Measurements from ENCODE around the gene KCNN3. TPM values are rescaled to one million over a fixed set of nuclear protein-coding genes. Genes with fewer than 3 reads are reported as not detected.

The KCNN3 gene
- total RNA-seq, 4 donors from 2014 or later = 0.21 to 0.78 (median 0.26) TPM

GRCh38 chr1:154874465-154874864, 4.4 kb upstream of the KCNN3 start:
- Histone ChIP-seq H3K27ac (no peak overlapping the region), H3K36me3 (no peaks in the 10 kb centered on the region), H3K4me1 (peaks cover 0 to 17% (median 8%) of the 10 kb centered on the region in 4 donors), H3K4me3 (no peak overlapping the region), H3K27me3 (peaks cover 0 to 20% of the 10 kb centered on the region in 2 donors), H3K9me3 (no peaks in the 10 kb centered on the region)
- TF ChIP-seq POLR2A (IDR thresholded peaks at IDR 0.05) = no peak
- TF ChIP-seq CTCF (IDR thresholded peaks at IDR 0.05) = no peak
- no peak for TF ChIP-seq EP300 (IDR thresholded peaks at IDR 0.05)
- WGBS, 2 donors = 79 to 85% methylated on average over 5 of the region's 5 CpGs
- DNase-seq (ENCODE audit: low spot score in 2 of 2) = no peak

GRCh38 chr1:154873321-154873950, 3.4 kb upstream of the KCNN3 start:
- Histone ChIP-seq H3K36me3 (no peaks in the 10 kb centered on the region), H3K9me3 (no peaks in the 10 kb centered on the region), H3K4me1 (peaks cover 0 to 25% (median 13%) of the 10 kb centered on the region in 4 donors), H3K27ac (no peak overlapping the region), H3K27me3 (peaks cover 0 to 27% of the 10 kb centered on the region in 2 donors), H3K4me3 (no peak overlapping the region)
- TF ChIP-seq CTCF (IDR thresholded peaks at IDR 0.05) = no peak
- TF ChIP-seq EP300 (IDR thresholded peaks at IDR 0.05) = no peak
- TF ChIP-seq POLR2A (IDR thresholded peaks at IDR 0.05) = no peak
- no peak for DNase-seq (ENCODE audit: low spot score in 2 of 2)
- WGBS, 2 donors = 88% methylated on average over 9 of the region's 9 CpGs

GRCh38 chr1:154871374-154871773, 1.3 kb upstream of the KCNN3 start:
- no peak overlapping the region for H3K4me3 ChIP-seq
- H3K27me3 ChIP-seq = peaks cover 0 to 46% of the 10 kb centered on the region in 2 donors
- H3K4me1 ChIP-seq = peaks cover 0 to 38% (median 15%) of the 10 kb centered on the region in 4 donors
- no peak for DNase-seq (ENCODE audit: low spot score in 2 of 2)
- TF ChIP-seq CTCF (IDR thresholded peaks at IDR 0.05) = no peak
- TF ChIP-seq POLR2A (IDR thresholded peaks at IDR 0.05) = no peak
- no peak for TF ChIP-seq EP300 (IDR thresholded peaks at IDR 0.05)
- H3K9me3 ChIP-seq = no peaks in the 10 kb centered on the region
- no peaks in the 10 kb centered on the region for H3K36me3 ChIP-seq
- no peak overlapping the region for H3K27ac ChIP-seq
- 0 to 9% methylated on average over 1 of the region's 1 CpG for WGBS, 2 donors

- Histone ChIP-seq H3K4me3 (peak overlapping the region in 1 of 4 donors; percentile 44), H3K9me3 (no peaks in the 10 kb centered on the region), H3K27me3 (peaks cover 0 to 51% of the 10 kb centered on the region in 2 donors), H3K36me3 (no peaks in the 10 kb centered on the region), H3K4me1 (peaks cover 0 to 38% (median 15%) of the 10 kb centered on the region in 4 donors), H3K27ac (no peak overlapping the region)
- 60 to 61% methylated on average over 6 of the region's 6 CpGs for WGBS, 2 donors
- DNase-seq (ENCODE audit: low spot score in 2 of 2) = no peak
- TF ChIP-seq EP300 (IDR thresholded peaks at IDR 0.05) (no peak), POLR2A (IDR thresholded peaks at IDR 0.05) (no peak), CTCF (IDR thresholded peaks at IDR 0.05) (no peak)
These were observed 653 bp upstream of the KCNN3 start for GRCh38 chr1:154870734-154871133.

- Histone ChIP-seq H3K27me3 (peaks cover 0 to 57% of the 10 kb centered on the region in 2 donors), H3K27ac (no peak overlapping the region), H3K4me3 (peak overlapping the region in 3 of 4 donors; percentile 14 to 44 (median 21)), H3K9me3 (no peaks in the 10 kb centered on the region), H3K36me3 (no peaks in the 10 kb centered on the region), H3K4me1 (peaks cover 0 to 38% (median 15%) of the 10 kb centered on the region in 4 donors)
- TF ChIP-seq CTCF (IDR thresholded peaks at IDR 0.05) = no peak
- TF ChIP-seq POLR2A (IDR thresholded peaks at IDR 0.05) = no peak
- no peak for TF ChIP-seq EP300 (IDR thresholded peaks at IDR 0.05)
- 2 to 12% methylated on average over 10 to 22 of the region's 26 CpGs for WGBS, 2 donors
- peak in 1 of 2 donors; percentile 28 for DNase-seq (ENCODE audit: low spot score in 2 of 2)
These were observed 548 bp downstream of the KCNN3 start for GRCh38 chr1:154869351-154870114.
